Ammon's horn (tissue), 1 donor: ENCODE measurements around the gene LINC00237.

Experiments
- DNase-seq: peaks from one replicate; pipeline ENCODE4 v3.0.0-alpha.2; 2016; ENCODE audit warnings: low spot score

LINC00237 gene

DNA sequence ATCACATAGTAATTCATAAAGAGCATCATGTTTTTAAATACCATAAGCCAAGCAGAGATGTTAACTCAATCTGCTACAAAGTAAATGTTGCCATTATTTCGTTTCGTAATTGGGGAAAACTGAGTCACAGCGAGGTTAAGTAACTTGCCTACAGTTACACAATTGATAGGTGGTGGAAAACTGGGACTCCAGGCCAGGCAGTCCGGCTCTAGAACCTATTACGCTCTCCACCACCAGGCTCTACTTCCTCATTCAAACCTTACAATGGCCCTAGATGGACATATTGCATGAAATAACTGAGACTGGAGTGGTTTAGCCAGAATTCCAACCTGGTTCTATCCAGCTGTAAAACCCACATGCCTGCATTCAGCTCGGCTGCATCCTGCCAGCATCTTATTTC is 58.2 kb downstream of the LINC00237 start:
- no peak for DNase-seq

DNA sequence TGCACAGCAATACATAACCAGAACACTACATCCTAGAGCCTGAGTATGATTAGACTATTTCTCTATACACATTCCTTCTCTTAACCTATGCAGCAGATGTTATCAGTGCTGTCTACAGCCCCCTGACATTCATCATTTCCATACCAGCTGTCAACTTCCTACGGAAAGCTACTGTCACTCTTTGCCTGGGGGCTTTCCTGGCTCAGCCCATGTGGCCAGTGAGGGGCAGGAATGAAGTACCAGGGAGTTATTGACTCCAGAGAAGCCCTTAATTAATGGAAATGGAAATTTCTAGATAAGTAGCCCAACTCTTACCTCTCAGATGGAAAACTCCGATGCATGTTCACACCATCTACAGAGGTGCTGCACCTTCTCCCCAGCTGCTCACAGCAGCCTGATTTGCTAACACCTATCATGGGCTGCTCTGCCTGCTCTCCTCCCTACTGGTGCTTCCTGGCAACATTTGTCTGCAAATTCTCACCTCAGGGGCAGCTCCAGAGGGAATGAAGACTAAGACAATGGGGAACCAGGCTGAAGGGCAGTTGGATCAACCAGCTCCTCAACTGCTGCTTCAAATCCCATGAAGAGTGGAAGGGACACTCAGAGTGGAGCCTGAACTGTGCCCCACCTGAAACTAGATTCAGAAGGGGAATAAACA is 59.6 kb downstream of the LINC00237 start:
- DNase-seq, result no peak
